GM13977 (cell line): ENCODE results near the gene CACNA1I.

Experiments used
- DNase-seq: peaks from one replicate; pipeline ENCODE4 v3.0.0; 2012; ENCODE audit warnings: low spot score
- CTCF ChIP-seq: IDR thresholded peaks from 2 replicates; pipeline ENCODE4 v1.5.1; 2012; ENCODE audit warnings: mild to moderate bottlenecking, control low read depth; ENCODE audit not compliant: insufficient read depth; ENCODE audit errors: extremely low read depth, missing control alignments
- in situ Hi-C: fragments of 300-500 bp; cut with MboI; formaldehyde crosslinking; loops from one replicate; pipeline ENCODE4 v1.12.0; 2022; ENCODE audit warnings: low sequenced_read_pairs, low pct_unique_long_range_greater_than_20kb, mixed read lengths, inconsistent platforms; ENCODE audit not compliant: unreplicated experiment

Gene CACNA1I

GRCh38 chr22:39627208-39627607, 56.7 kb downstream of the CACNA1I start:
- in situ Hi-C loops, result no loop called here
- DNase-seq, result no peak
- no peak for TF ChIP-seq CTCF

GRCh38 chr22:39627865-39628562, 57.5 kb downstream of the CACNA1I start:
- in situ Hi-C loops, result no loop called here
- DNase-seq, result no peak
- no peak for TF ChIP-seq CTCF

- TF ChIP-seq CTCF, result no peak
- in situ Hi-C loops, result no loop called here
These were observed 58.1 kb downstream of the CACNA1I start for GRCh38 chr22:39628563-39629080.

GRCh38 chr22:39629851-39630250, 59.3 kb downstream of the CACNA1I start:
- no peak for TF ChIP-seq CTCF
- in situ Hi-C loops, result no loop called here
- no peak for DNase-seq

More at GRCh38 chr22:39628563-39629080, 58.1 kb downstream of the CACNA1I start:
- DNase-seq, result no peak

- in situ Hi-C loops, result no loop called here
- DNase-seq, result no peak
- no peak for TF ChIP-seq CTCF
These were observed 60.2 kb downstream of the CACNA1I start for GRCh38 chr22:39630721-39631120.

- no peak for TF ChIP-seq CTCF
- in situ Hi-C loops, result no loop called here
- DNase-seq, result no peak
These were observed 61.1 kb downstream of the CACNA1I start for GRCh38 chr22:39631381-39632286.
